GM19463 (cell line): Measurements from ENCODE around the gene NKX2-3.

ENCODE experiments used
- ATAC-seq: cut with Tn5 transposase; IDR thresholded peaks from one replicate; pipeline ENCODE4 v1.9.1; 2021; ENCODE audit warnings: mild to moderate bottlenecking, moderate library complexity; ENCODE audit not compliant: unreplicated experiment

NKX2-3 gene

GRCh38 chr10:99532687-99533495, at the start of gene NKX2-3:
Gene NKX2-3, plus strand, starts transcription at chr10:99532942. Its CDS starts 190 bp downstream, at chr10:99533132.
- ATAC-seq = no peak

GRCh38 chr10:99484626-99485581, 47.8 kb upstream of the NKX2-3 start:
- no peak for ATAC-seq

- no peak for ATAC-seq
These were observed 45.5 kb upstream of the NKX2-3 start for GRCh38 chr10:99487125-99487807.

GRCh38 chr10:99489271-99489670, 43.5 kb upstream of the NKX2-3 start:
- no peak for ATAC-seq

DNA sequence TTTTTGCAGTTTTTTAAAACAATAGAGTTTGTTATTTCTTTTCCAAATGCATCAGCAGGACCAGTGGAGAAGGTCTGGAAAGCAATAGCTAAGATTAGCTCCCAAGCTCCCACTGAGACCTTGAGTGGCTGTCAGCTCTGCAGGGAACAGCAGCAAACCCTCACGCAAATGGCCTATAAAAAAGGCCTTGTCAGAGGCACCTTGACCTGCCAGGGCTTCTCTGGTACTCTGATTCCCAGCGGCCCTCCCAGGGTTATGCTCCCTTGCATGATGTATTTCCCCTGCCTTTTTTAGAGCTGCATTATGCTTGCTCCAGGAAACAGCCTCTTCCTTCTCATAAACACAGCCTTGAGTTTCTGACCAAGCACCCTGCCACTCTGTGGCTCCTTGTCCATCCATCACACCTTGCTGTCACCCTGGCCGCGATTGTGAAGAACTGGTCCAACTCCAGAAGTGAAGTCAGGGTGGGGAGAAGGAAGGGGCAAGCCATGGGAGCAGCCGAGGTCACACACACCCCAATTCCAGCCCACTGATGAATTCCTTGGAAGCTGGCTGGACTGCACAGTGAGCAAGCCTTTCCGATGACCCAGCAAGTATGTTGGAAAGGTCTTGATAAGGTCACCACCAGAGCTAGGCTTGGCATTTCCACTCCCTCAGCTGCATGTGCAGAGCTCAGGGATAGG, 35.3 kb upstream of the NKX2-3 start:
- no peak for ATAC-seq

- no peak for ATAC-seq
These were observed 26.3 kb upstream of the NKX2-3 start for GRCh38 chr10:99506416-99506815.

- ATAC-seq = no peak
These were observed 25.5 kb upstream of the NKX2-3 start for GRCh38 chr10:99507265-99507664.

- ATAC-seq = no peak
These were observed 19.7 kb upstream of the NKX2-3 start for GRCh38 chr10:99513061-99513460.

GRCh38 chr10:99519690-99520039, 13.1 kb upstream of the NKX2-3 start:
- ATAC-seq = no peak

DNA sequence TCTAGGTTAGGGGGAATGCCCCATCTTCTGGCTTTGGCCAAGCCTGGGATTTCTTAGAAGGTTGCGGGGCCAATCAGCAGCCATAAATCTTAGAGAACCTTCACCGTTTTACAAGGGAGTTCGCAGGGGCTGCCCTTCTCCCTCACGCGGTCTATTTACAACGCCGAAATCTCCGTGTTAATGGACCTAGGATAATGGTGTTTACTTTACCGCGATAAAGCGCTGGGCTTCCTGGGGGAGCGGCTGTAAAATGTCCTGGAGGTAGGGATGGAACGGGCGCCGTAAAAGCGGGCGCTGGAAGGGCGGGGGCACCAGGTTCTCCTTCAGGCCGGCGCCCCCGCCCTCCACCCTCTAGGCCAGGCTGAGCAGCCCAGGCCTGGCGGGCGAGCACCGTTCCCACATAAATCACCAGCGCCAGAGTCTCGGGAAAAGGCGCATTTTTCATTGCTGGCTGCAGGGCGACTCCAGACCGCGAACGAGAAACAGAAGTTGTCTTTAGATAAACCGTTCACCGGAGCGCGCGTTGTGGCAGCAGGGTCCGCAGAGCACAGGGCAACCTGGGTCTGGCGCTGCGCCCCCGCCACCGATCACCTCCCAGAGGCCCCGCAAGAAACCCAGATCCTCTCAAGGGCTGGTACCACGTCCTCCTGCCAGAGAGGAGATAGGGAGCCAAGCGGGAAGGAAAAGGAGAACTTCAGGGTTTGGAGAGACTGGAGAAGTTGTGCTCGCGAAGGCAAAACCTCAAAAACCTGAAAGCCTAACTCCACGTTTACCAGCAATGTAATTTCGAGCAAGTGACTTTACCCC, 12.5 kb upstream of the NKX2-3 start:
- no peak for ATAC-seq

- ATAC-seq = no peak
These were observed 11.6 kb upstream of the NKX2-3 start for GRCh38 chr10:99520847-99521764.

DNA sequence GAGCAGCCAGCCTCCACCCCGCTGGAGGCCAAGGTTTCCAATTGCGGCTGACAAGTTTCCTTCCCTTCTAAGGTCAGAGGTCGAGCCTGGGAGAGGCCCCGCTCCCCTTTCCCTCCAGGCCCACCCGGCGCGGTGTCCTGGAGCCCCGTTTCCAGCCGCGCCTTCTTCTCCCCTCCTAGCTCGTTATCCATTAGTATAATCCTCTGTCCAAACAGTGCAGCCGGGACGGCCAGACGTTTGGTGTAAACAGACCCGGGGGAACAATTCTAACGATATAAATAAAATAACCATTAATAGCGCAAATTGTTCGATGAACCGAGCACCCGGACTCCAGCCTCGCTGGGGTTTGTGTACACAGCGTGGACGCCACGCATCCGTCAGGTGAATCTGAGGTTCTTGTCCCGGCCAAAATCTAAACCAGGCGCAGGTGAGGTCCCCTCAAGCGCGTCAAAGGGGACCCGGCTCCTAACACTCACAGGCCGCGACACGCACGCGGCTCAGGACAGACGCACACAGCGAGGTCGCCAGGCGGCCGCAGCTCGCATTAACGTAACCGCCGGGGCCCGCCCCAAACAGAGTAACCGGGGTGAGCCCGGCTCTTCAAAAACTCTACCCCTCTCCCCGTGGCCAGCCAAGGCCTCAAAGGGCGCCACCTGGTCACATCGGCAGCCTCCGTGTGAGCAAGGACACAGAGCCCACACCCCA, 10.8 kb upstream of the NKX2-3 start:
- ATAC-seq = no peak

- ATAC-seq = no peak
These were observed 10.1 kb upstream of the NKX2-3 start for GRCh38 chr10:99522470-99523250.

DNA sequence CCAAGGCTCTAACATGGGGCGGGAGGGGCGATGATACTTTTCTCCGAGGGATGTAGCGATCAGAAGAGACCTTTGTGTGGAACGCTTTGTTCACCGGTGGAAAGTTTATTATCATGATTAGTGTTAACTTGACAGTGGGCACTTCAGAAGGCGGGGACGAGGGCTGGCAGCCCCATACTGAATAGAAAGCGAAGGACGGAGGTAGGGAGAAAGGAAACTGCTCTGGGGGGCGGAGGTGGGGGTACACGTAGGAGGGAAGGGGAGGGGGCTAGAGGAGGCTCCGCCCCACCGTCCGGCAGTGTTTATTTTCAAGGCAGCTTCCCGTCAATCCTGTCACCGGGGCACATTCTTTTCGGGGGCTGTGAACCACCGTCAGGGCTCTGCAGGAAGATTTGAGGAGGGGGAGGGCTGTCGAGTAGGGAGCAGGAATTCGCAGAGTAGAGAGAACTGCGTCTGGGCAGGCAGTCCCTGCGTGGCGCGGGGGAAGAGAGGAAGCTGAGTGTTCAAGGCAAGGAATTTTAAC, 9.4 kb upstream of the NKX2-3 start:
- ATAC-seq = no peak

DNA sequence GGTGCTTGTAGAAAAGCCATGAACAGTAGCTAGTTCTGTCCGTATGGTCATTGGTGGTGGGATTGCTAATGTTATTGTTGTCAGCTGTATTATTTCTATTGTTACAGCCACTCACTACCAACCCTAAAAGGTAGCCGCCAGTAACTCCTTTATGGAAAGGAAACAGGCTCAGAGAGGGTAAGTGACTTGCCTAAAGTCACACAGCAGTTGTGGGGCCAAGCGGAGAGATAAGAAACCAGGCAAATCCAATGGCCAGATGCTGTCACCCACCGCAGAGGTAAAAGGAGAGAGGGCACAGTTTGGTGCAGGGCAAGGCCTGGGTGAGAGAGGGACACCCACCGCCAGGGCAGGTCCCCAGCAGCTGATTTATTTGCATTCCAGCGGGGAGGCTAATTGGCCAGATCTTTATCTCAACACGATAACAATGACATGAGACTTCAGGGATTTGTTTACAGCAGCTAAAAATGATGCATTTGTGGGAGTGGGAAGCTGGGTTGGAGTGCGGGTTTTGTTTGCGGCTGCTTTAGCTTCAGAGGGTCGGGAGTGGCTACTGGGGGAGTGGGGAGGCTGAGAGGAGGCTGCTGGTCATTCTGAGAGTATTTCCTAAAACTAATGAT, 8.6 kb upstream of the NKX2-3 start:
- ATAC-seq = no peak

- no peak for ATAC-seq
These were observed 7.9 kb upstream of the NKX2-3 start for GRCh38 chr10:99524736-99525380.
